Stomach smooth muscle (tissue), 2 donors: ENCODE data around the gene PPIB.

Experiments used
- H3K27ac ChIP-seq: one replicate; pipeline ENCODE4 v1.7.0; 2013; ENCODE audit warnings: mild to moderate bottlenecking, low read length, inconsistent platforms
- H3K27me3 ChIP-seq, 2 donors: one replicate each; pipeline ENCODE4 v1.7.0; 2013; ENCODE audit warnings: low read length in 2 of 2; ENCODE audit not compliant: insufficient read depth in 2 of 2, control insufficient read depth in 1 of 2
- H3K36me3 ChIP-seq, 2 donors: one replicate each; pipeline ENCODE4 v1.7.0; 2013; ENCODE audit warnings: low read length in 2 of 2; ENCODE audit not compliant: control insufficient read depth in 2 of 2, insufficient read depth in 2 of 2
- H3K4me1 ChIP-seq: one replicate; pipeline ENCODE4 v1.7.0; 2013; ENCODE audit warnings: low read length; ENCODE audit not compliant: control insufficient read depth, insufficient read depth
- H3K4me3 ChIP-seq, 2 donors: one replicate each; pipeline ENCODE4 v1.7.0; 2013; ENCODE audit warnings: low read length in 2 of 2
- H3K9ac ChIP-seq, 2 donors: one replicate each; pipeline ENCODE4 v1.7.0; 2013; ENCODE audit warnings: low read length in 2 of 2, mild to moderate bottlenecking in 1 of 2
- H3K9me3 ChIP-seq, 2 donors: one replicate each; pipeline ENCODE4 v1.7.0; 2013; ENCODE audit warnings: low read length in 2 of 2; ENCODE audit not compliant: control insufficient read depth in 2 of 2
- donor health status: healthy.
- donor health status: Pancreatic carcinoma.

The PPIB gene

GRCh38 chr15:64137226-64137833 lies 25.5 kb downstream of the PPIB start:
- Histone ChIP-seq H3K9me3 (no peaks in the 10 kb centered on the region), H3K9ac (no peak overlapping the region), H3K4me3 (no peak overlapping the region), H3K4me1 (no peaks in the 10 kb centered on the region), H3K36me3 (peaks cover 49 to 53% of the 10 kb centered on the region in 2 donors), H3K27ac (no peak overlapping the region), H3K27me3 (no peaks in the 10 kb centered on the region)

GRCh38 chr15:64136347-64136746 lies 26.5 kb downstream of the PPIB start:
- Histone ChIP-seq H3K9ac (no peak overlapping the region), H3K27me3 (no peaks in the 10 kb centered on the region), H3K36me3 (peaks cover 54 to 58% of the 10 kb centered on the region in 2 donors), H3K4me1 (no peaks in the 10 kb centered on the region), H3K9me3 (no peaks in the 10 kb centered on the region), H3K27ac (no peak overlapping the region), H3K4me3 (no peak overlapping the region)

GRCh38 chr15:64134345-64134829 lies 28.4 kb downstream of the PPIB start:
- Histone ChIP-seq H3K36me3 (peaks cover 67 to 74% of the 10 kb centered on the region in 2 donors), H3K27ac (no peak overlapping the region), H3K4me1 (no peaks in the 10 kb centered on the region), H3K9me3 (no peaks in the 10 kb centered on the region), H3K27me3 (no peaks in the 10 kb centered on the region), H3K9ac (no peak overlapping the region), H3K4me3 (no peak overlapping the region)

- Histone ChIP-seq H3K27ac (no peak overlapping the region), H3K36me3 (peaks cover 71 to 77% of the 10 kb centered on the region in 2 donors), H3K9me3 (no peaks in the 10 kb centered on the region), H3K27me3 (no peaks in the 10 kb centered on the region), H3K4me3 (no peak overlapping the region), H3K4me1 (no peaks in the 10 kb centered on the region), H3K9ac (no peak overlapping the region)
Observed at GRCh38 chr15:64133623-64134344, 29.0 kb downstream of the PPIB start.

- Histone ChIP-seq H3K9me3 (no peaks in the 10 kb centered on the region), H3K4me3 (no peak overlapping the region), H3K27me3 (no peaks in the 10 kb centered on the region), H3K36me3 (peaks cover 72 to 76% of the 10 kb centered on the region in 2 donors), H3K27ac (no peak overlapping the region), H3K9ac (no peak overlapping the region), H3K4me1 (no peaks in the 10 kb centered on the region)
Observed at GRCh38 chr15:64132217-64132616, 30.6 kb downstream of the PPIB start.

- Histone ChIP-seq H3K27ac (no peak overlapping the region), H3K27me3 (no peaks in the 10 kb centered on the region), H3K9ac (no peak overlapping the region)
Observed at GRCh38 chr15:64131547-64131946, 31.3 kb downstream of the PPIB start.

GRCh38 chr15:64130159-64130558 lies 32.7 kb downstream of the PPIB start:
- Histone ChIP-seq H3K4me1 (no peaks in the 10 kb centered on the region), H3K36me3 (peaks cover 66 to 69% of the 10 kb centered on the region in 2 donors), H3K9ac (no peak overlapping the region), H3K27me3 (no peaks in the 10 kb centered on the region), H3K9me3 (no peaks in the 10 kb centered on the region), H3K27ac (no peak overlapping the region), H3K4me3 (no peak overlapping the region)

More at GRCh38 chr15:64131547-64131946, 31.3 kb downstream of the PPIB start:
- H3K36me3 ChIP-seq = peaks cover 70 to 74% of the 10 kb centered on the region in 2 donors
- H3K4me1 ChIP-seq = no peaks in the 10 kb centered on the region
- H3K9me3 ChIP-seq = no peaks in the 10 kb centered on the region
- H3K4me3 ChIP-seq = no peak overlapping the region

- Histone ChIP-seq H3K27me3 (no peaks in the 10 kb centered on the region), H3K36me3 (peaks cover 68 to 75% of the 10 kb centered on the region in 2 donors), H3K4me3 (no peak overlapping the region), H3K9me3 (no peaks in the 10 kb centered on the region), H3K4me1 (no peaks in the 10 kb centered on the region), H3K9ac (no peak overlapping the region), H3K27ac (no peak overlapping the region)
Observed at GRCh38 chr15:64127521-64128270, 35.1 kb downstream of the PPIB start.

- H3K9me3 ChIP-seq = no peaks in the 10 kb centered on the region
- no peak overlapping the region for H3K9ac ChIP-seq
- no peaks in the 10 kb centered on the region for H3K4me1 ChIP-seq
- peaks cover 61 to 71% of the 10 kb centered on the region in 2 donors for H3K36me3 ChIP-seq
- no peak overlapping the region for H3K4me3 ChIP-seq
- no peak overlapping the region for H3K27ac ChIP-seq
- H3K27me3 ChIP-seq = no peaks in the 10 kb centered on the region
Observed at GRCh38 chr15:64125978-64126377, 36.8 kb downstream of the PPIB start.

- Histone ChIP-seq H3K27ac (no peak overlapping the region), H3K9ac (no peak overlapping the region), H3K36me3 (peaks cover 61 to 65% of the 10 kb centered on the region in 2 donors), H3K27me3 (no peaks in the 10 kb centered on the region), H3K9me3 (no peaks in the 10 kb centered on the region), H3K4me3 (no peak overlapping the region), H3K4me1 (no peaks in the 10 kb centered on the region)
Observed at GRCh38 chr15:64122936-64123351, 39.9 kb downstream of the PPIB start.
